Measurements from ENCODE around the gene ZBTB42.

ZBTB42 gene

DNA sequence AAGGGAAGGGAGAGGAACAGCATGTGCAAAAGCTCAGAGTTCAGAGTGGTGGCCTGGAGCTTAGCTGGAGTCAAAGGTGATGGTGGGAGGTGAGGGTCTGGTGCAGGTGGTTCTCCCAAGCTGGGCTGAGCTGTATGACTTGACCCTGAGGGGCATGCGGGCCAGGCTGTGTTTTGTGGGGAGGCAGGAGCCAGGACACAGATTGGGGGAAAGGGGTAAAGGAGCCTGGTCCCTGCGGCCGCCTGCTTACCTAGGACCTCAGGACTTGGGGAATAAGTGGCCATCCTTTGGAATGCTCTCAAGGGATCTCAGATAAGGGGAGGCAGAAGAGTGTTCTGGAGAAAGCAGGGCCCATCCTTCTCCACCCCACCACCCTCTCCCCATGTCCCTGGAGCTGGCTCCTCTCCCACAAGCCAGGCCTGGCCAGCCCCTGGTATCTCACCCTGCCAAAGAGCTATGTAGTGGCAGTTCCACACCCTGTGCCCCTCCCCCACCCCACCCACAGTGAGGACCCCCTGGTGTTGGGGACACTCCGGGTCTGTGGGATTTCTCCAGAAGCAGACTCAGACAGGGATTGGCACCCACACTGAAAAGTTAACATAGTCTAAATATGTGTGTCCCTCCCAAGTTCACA is 44.2 kb downstream of the ZBTB42 start:
- no peak overlapping the region for H3K27ac Mint-ChIP-seq
- no peaks in the 10 kb centered on the region for H3K4me1 Mint-ChIP-seq
- DNase-seq (ENCODE audit: low spot score in 2 of 2), result no peak
- no peak overlapping the region for H3K4me3 Mint-ChIP-seq
- ATAC-seq, result no peak
- H3K9me3 Mint-ChIP-seq, result no peaks in the 10 kb centered on the region
- no peaks in the 10 kb centered on the region for H3K36me3 Mint-ChIP-seq

DNA sequence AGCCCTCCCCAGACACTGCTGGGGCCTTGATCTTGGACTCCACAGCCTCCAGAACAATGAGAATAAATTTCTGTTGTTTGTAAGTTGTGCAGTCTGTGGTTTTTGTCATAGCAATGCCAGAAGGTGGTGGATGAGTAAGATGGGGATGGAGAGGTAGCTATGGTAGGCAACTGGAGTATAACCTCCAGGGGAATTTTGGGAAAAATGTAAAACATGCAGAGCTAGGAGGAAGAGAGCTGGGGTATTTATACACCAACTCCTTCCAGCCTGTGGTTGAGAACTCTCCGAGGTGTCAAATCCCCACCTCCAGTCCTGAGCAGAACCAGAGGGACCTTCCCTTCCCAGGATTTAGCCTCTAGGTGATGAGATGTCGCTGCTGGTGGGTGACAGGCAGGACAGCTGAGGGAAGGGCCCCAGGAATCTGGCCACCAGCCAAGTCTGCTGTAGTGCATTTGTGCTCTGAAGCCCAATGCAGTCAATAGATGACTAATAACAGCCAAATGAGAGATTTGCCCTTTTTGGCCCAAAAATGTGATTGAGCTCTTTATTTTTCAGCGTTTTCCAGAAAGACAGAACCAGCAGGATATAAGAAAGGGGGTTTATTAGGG is 45.0 kb downstream of the ZBTB42 start:
- H3K9me3 Mint-ChIP-seq, result no peaks in the 10 kb centered on the region
- H3K4me3 Mint-ChIP-seq, result no peak overlapping the region
- no peaks in the 10 kb centered on the region for H3K4me1 Mint-ChIP-seq
- no peaks in the 10 kb centered on the region for H3K36me3 Mint-ChIP-seq
- no peak overlapping the region for H3K27ac Mint-ChIP-seq
- DNase-seq (ENCODE audit: low spot score in 2 of 2) (no peak), ATAC-seq (no peak)

DNA sequence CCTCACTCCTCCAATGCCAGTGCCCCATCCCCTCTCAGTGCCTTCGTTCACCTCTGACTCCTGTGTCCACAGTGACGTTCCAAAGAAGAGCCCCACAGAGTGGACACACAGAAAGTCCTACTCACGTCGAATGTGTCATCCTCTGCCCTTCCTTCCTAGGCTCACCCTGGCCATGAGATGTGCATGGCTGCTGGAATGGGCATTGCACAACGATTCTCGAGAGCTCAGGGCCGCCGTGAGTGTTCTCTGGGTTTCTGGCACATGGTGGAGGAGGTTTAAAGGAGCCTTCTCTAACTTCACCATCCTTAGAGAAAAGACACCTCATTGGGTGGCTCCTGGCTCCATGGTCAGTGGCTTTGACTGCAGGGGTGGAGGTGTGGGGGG is 51.4 kb downstream of the ZBTB42 start:
- Mint-ChIP-seq H3K4me3 (no peak overlapping the region), H3K9me3 (no peaks in the 10 kb centered on the region), H3K4me1 (no peaks in the 10 kb centered on the region), H3K36me3 (no peaks in the 10 kb centered on the region), H3K27ac (no peak overlapping the region)
- ATAC-seq, result no peak
- no peak for DNase-seq (ENCODE audit: low spot score in 2 of 2)
